ENCODE data around the gene SESN3.
"Not testable (repeated sequence)": the region's sequence is repeated elsewhere in the genome, so short reads cannot be mapped to it uniquely, and the experiment has no call there.

The SESN3 gene

DNA sequence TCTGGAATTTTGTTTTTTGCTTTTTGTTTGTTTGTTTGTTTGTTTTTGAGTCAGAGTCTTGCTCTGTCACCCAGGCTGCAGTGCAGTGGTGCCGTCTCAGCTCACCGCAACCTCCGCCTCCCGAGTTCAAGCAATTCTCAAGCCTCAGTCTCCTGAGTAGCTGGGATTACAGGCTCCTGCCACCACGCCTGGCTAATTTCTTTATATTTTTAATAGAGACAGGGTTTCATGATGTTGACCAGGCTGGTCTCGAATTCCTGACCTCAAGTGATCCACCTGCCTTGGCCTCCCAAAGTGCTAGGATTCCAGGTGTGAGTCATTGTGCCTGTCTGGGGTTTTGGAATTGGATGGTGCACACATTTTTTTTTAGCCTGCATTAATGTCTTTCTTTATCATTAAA, 20.9 kb upstream of the SESN3 start:
- not testable (repeated sequence) for DNase-seq (ENCODE audit: low read depth, low spot score)

GRCh38 chr11:95248666-95249467, 17.9 kb upstream of the SESN3 start:
- no peak for DNase-seq (ENCODE audit: low read depth, low spot score)

DNA sequence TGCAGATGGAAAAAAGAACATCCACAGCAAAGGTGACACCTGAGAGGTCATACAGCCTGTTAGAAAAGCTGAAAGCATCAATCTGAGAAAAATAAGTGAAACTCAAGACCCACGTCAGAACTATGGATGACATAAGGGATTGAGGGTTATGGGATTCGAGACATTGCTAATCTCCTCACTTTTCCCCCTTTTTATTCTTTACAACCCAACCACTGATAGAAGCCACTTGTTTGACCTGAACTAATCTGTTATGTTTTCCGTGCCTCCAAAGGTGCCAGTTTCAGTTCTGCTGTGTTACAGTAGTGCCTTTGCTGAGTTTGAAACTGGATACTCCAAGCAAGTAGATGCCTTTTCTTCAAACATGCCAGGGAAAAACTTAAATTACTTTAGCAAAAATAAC, 16.9 kb upstream of the SESN3 start:
- no peak for DNase-seq (ENCODE audit: low read depth, low spot score)

GRCh38 chr11:95247127-95247684, 16.2 kb upstream of the SESN3 start:
- no peak for DNase-seq (ENCODE audit: low read depth, low spot score)

DNA sequence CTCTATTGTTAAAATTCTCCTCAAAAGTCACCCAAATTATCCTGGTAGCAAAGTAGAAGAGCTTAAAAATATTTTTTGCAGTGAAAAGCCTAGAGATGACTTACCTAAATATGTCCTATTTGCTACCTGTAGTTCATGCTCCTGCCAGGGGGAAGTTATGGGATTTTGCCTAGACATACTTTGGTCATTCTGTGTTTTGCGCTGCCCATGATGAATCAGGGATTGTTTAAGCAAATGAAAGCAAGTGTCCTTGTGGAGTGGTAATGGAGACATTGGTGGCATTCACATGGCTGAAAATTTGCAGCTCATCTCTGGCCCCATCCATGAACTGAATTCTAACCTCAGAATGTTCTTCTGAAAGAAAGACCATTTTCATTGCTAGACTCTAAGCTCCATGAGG, 14.6 kb upstream of the SESN3 start:
- DNase-seq (ENCODE audit: low read depth, low spot score): no peak

DNA sequence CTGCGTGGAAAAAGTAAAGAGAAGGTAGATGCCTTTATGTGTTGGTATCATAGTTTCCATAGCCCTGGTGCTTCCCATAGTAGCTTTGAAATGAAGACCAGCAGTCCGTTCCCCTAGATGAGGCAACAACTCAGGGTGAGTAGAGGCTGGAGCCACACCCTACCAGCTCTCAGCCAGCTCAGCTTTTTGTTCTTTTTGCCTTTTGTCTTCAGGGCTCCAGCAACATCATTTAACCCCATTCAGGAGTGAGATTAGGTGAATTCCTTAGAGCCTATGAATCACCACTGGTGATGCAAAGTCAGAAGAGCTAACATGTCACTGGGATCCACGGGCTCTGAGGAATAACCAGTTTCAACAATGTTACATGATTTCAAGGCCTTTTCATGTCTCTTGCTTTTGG, 14.0 kb upstream of the SESN3 start:
- no peak for DNase-seq (ENCODE audit: low read depth, low spot score)

DNA sequence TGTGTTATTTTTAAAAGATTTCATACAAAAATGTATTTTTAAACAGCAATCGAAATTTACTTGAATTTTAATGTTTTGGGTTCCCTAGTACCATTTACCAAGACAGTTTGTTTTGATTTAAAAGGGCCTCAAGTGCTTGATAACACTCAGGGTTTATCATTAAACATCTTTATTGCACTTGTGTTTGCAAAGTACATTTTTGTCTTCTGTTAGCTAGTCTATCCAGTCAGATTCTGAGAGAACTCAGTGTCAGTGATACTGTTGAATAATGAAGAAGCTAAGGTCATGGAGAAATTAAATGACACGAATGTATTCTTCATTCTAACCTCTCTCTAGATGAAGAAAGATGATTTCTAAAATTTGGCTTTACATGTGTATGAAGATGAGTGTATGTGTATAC, 12.7 kb upstream of the SESN3 start:
- no peak for DNase-seq (ENCODE audit: low read depth, low spot score)

DNA sequence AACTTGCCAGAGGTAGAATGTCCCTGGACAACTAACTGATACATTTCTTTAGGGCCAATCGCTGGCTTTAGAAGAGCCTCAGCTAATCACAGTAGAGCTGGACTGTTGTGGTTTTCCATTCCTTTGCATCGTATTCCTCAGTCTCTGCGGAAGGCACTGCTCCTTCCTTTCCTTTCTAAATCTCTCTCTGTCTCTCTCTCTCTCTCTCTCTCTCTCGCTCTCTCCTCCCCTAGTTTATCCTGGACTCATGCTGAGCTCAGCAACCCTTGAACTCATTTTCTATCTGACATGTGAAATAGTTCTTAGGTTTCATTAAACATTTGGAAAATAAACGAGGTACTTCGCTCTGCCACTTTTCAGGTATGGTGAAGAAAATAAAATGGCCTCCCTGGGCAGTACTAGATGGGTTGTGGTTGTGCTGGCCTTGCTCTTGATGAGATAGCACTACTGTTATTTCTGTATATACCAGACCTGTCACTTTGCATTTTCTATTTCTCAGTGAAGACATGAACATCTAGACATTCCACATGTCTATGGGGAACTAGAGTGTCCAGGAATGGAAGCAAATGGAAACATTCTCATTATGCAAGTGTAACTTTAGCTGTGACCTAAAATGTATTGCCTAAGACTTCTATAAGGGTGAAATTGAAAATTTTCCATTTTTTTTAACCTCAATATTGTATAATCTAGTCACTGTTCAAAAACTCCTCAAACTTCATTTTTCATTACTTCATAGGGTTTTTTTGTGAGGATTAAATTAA, 12.0 kb upstream of the SESN3 start:
- no peak for DNase-seq (ENCODE audit: low read depth, low spot score)

DNA sequence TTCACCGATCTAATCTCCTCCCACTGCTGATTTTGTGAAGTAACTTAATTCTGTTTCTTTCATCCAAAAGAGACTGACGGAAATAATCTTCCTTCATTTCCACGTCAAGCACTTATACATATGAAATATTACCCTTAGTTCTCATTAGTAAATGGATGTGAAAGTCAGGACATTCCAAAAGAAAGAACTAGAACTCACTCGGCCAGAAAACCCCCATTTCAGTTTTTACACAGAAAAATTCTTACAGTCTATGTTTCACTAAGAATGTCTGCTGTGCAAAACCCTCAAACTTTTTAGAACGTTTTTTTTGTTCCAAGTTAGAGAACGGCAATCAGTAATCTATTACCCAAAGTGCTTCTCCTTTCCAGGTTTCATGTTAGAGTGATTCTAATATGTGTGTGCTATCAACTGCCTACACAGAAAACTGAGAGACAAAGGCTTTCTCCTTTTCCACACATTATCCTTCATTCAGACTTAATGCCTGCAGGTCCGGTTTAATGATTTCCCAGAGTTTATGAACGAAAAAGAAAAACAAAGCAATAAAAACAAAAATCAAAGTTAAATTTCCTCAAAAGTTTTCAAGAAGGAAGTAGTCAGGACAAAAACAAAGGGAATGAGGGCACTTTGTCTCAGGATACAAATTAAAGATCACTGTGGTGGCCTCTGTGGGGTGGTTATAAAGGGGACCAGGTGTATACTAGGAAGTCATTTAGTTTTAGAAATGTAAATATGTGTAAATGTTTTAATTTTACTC, 11.3 kb upstream of the SESN3 start:
- DNase-seq (ENCODE audit: low read depth, low spot score): no peak

DNA sequence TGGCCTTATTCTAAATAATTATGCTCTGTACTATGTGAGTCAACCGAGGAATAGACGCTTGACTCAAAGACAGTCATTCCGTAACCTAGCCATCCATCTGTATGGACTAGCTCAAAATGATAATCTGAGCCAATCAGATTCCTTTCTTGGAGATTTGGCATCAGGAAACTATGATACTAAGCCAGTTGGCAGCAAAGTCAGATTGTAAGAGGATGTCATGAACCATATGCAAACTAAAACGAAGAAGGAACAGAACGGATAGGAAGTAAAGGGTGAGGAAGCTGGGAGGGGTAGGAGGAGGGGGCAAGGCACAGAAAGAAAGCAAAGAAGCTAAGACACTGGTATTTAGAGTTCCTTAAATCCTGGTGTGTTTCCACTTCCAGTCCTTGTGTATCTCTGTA, 10.7 kb upstream of the SESN3 start:
- DNase-seq (ENCODE audit: low read depth, low spot score): no peak

DNA sequence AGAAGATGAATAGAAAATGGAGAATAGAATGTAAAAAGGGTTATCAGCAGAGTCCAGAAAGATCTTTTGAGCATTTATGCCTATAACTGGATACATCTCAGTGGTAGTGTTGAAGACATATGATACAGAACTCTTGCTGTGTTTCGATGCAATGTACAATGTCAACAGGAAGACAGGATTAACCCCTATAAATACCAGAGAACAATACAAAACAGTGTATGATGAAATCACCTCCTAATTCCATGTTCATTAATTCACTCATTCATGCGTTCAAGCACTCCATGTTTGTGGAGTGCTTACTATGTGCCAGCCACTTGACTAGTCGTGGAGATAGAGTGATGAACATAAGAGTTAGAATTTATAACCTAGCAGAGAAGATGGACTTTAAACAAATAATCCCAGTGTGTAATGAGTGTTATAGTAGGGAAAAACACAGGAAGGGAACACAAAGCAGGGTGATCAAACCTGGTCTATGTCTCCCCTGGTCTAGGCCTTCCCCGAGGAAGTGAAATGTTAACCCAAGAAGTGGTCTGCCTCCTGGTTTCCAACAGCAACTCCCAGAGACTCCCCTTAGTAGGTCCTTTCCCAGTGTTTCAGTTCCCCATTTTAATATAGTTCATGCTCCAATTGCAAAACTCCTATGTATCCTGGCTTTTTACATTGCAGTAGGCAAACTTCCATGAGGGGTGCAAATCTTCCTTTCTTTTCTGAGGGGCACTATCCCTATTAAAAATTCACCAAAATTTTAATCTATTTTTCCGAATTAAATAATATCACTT, 9.1 kb upstream of the SESN3 start:
- no peak for DNase-seq (ENCODE audit: low read depth, low spot score)

- no peak for DNase-seq (ENCODE audit: low read depth, low spot score)
These were observed 1.7 kb upstream of the SESN3 start for GRCh38 chr11:95232666-95233065.

DNA sequence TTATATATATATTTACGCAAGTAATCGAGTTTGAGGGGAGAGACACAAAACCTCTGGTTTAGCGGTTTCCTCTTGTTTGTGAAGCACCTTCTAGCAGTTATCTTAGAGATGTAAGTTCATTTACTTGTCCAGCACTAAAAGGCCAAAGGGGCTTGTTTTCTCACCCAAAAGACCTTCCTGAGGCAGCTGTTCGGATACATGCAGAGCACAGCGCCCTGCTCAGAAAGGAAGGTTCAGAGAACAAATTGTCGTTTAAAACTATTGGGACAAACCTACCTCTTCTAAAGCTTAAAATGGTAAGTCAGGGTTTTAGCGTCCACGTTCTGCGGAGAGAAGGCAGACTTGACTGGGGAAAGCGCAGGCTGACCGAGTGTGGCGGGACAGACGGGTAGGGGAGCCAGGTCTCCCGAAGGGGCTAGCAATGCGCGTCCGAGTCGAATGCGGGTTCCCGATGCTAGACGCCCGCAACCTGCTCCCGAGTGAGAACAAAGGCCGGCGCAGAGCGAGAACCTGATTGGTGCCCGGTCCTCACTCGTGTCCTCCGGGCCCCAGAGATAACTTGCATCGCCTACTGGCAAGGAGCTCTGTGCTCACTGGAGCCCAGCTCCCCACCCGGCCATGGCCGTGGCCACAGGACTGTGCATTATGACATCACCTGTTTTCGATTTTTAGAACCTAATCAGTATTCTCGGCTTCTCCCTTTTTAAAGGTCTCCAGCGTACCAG, 1.0 kb upstream of the SESN3 start:
- DNase-seq (ENCODE audit: low read depth, low spot score): no peak

DNA sequence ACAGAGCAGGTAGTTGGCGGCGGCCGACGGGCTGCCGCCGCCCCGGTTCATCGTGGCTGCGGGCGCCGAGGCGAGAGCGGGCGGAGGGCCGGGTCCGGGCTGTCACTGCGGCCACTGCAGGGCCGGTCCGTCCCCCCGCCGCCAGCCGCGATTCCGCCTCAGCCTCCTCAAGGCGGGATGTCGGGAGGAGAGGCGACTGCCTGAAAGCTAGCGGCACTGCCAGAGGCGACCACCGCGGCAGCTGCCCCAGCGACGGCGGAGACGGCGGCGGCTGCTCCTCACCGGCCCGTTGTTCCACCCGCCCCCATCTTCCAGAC, 234 bp downstream of the SESN3 start:
- DNase-seq (ENCODE audit: low read depth, low spot score): no peak

DNA sequence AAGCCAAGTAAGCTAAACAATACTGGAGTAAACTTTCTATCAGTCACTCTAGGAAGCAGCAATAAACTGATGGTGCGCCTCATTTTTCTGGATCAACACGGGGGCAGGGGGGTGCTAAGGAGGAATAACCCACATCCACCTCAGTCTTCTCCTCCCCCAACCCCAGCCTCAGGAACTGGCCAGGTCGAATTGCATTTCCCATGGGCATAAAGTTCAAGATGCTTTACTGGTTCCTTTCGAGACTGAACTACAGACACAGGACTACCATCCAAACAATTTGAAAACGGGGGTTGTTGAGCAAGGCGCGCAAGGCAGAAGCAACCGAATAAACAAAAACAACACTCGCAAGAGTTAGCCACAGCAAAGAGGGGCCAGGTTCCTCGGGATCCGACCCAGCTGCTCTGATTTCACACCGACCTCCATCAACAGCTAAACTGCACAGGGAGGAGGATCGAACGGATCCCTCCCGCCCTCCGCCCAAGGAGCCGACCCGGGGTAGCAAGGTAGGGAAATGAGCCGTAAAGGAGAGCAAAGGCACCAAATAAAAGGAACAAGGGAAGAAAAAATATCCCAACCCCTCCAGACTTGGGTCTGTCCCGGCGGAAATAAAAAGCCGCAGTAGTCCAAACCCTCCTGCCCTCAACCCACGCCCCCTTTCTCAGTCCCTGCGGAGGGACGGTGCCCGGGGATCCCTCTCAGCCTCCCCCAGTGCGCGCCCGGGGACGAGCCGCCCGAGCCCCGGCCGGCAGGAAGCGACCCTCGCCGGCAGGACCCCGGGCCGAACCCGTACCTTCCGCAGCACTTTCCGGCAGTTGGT, 801 bp downstream of the SESN3 start:
- no peak for DNase-seq (ENCODE audit: low read depth, low spot score)

- DNase-seq (ENCODE audit: low read depth, low spot score): no peak
These were observed 1.6 kb downstream of the SESN3 start for GRCh38 chr11:95229199-95229992.

GRCh38 chr11:95228081-95228749, 2.8 kb downstream of the SESN3 start:
- DNase-seq (ENCODE audit: low read depth, low spot score): no peak

GRCh38 chr11:95227060-95227459, 3.9 kb downstream of the SESN3 start:
- DNase-seq (ENCODE audit: low read depth, low spot score): not testable (repeated sequence)

- DNase-seq (ENCODE audit: low read depth, low spot score): no peak
These were observed 8.2 kb downstream of the SESN3 start for GRCh38 chr11:95222817-95223216.

All from iPS DF 19.7 (cell line).